GM12864 (cell line): ENCODE measurements around the gene ZNF26.

Experiments
- DNase-seq: peaks from one replicate; pipeline ENCODE4 v3.0.0-alpha.2; 2011; ENCODE audit warnings: low read depth
- H3K4me3 ChIP-seq: 2 replicates; pipeline ENCODE4 v1.5.1; 2011; ENCODE audit warnings: mild to moderate bottlenecking, low read depth, low read length, control low read depth
- CTCF ChIP-seq: IDR thresholded peaks from 2 replicates; pipeline ENCODE4 v1.5.1; 2011; ENCODE audit warnings: low read depth, mild to moderate bottlenecking, moderate library complexity, low read length, control low read depth, inconsistent platforms; ENCODE audit errors: missing control alignments

Gene ZNF26

GRCh38 chr12:133057446-133057845 is 71.3 kb downstream of the ZNF26 start:
- TF ChIP-seq CTCF: no peak
- DNase-seq: no peak
- H3K4me3 ChIP-seq: no peak overlapping the region

GRCh38 chr12:133058203-133059113 is 72.3 kb downstream of the ZNF26 start:
- no peak overlapping the region for H3K4me3 ChIP-seq
- no peak for DNase-seq
- TF ChIP-seq CTCF: no peak

GRCh38 chr12:133061954-133062353 is 75.8 kb downstream of the ZNF26 start:
- no peak for DNase-seq
- no peak overlapping the region for H3K4me3 ChIP-seq
- no peak for TF ChIP-seq CTCF

- TF ChIP-seq CTCF: no peak
- no peak overlapping the region for H3K4me3 ChIP-seq
- no peak for DNase-seq
Measured at GRCh38 chr12:133063556-133063955, 77.4 kb downstream of the ZNF26 start.

DNA sequence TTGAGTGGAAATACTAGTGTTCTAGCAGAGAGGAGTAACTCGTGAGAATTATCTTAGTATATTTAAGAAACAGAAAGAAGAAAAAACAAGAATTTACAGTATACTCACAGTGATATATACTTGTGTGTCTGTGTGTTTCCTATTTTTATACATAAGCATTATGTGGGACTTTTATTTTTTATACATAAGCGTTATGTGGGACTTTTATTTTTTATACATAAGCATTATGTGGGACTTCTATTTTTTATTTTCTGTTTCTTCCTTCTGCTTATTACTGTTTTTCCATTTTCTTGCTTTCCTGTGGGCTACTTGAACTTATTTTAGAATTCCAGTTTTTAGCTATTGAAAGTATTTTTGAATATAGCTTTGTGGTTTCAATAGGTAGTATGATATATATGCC is 87.7 kb downstream of the ZNF26 start:
- H3K4me3 ChIP-seq: no peak overlapping the region
- no peak for DNase-seq
- TF ChIP-seq CTCF: no peak
